ENCODE measurements around the gene ESR2. TPM values are rescaled to one million over a fixed set of nuclear protein-coding genes. Genes with fewer than 3 reads are reported as not detected.
A peak's percentile ranks its signal among the peaks of the same experiment; 100 is the strongest.

ESR2 gene
- total RNA-seq, 8 experiments from 2014 or later, result 0.31 to 2.1 (median 1.3) TPM

- ATAC-seq (replicated peaks in 6 of 8), result peak in 1 of 8 experiments; percentile 33
Measured at GRCh38 chr14:64296561-64296960, 2.4 kb upstream of the ESR2 start.

GRCh38 chr14:64294672-64295413, 672 bp upstream of the ESR2 start:
- peaks cover 0 to 3% of the 10 kb centered on the region in 2 donors for H3K4me1 ChIP-seq (replicated peaks in 1 of 2)
- H3K27ac ChIP-seq, result no peak overlapping the region
- H3K4me3 ChIP-seq, result peak overlapping the region in 1 of 5 donors; percentile 25
- 0 to 60% (median 13%) methylated on average over 1 to 6 of the region's 20 CpGs; no CpG with 5 or more reads in 4 of the 10 experiments for WGBS, 10 experiments
- in situ Hi-C loops (cut with MboI; ENCODE audit: low pct_unique_long_range_greater_than_20kb in 2 of 9, low sequenced_read_pairs in 9 of 9, unreplicated experiment in 9 of 9), result loop anchor here in 2 of 9 experiments (10.0 to 25.0 kb wide), 2 partner anchors 258 to 500 kb away; no protein-coding TSS in a partner anchor
- peak; percentile 53 to 97 (median 63) for ATAC-seq (replicated peaks in 6 of 8)

More at GRCh38 chr14:64296561-64296960, 2.4 kb upstream of the ESR2 start:
- in situ Hi-C loops (cut with MboI; ENCODE audit: low pct_unique_long_range_greater_than_20kb in 2 of 9, low sequenced_read_pairs in 9 of 9, unreplicated experiment in 9 of 9), result loop anchor here in 2 of 9 experiments (10.0 to 25.0 kb wide), 2 partner anchors 259 to 502 kb away; no protein-coding TSS in a partner anchor
- Histone ChIP-seq H3K4me1 (replicated peaks in 1 of 2) (peaks cover 0 to 3% of the 10 kb centered on the region in 2 donors), H3K4me3 (no peak overlapping the region), H3K27ac (no peak overlapping the region)

GRCh38 chr14:64292197-64292596, 2.0 kb downstream of the ESR2 start:
- in situ Hi-C loops (cut with MboI; ENCODE audit: low pct_unique_long_range_greater_than_20kb in 2 of 9, low sequenced_read_pairs in 9 of 9, unreplicated experiment in 9 of 9), result loop anchor here in 2 of 9 experiments (10.0 to 25.0 kb wide), 2 partner anchors 255 to 497 kb away; no protein-coding TSS in a partner anchor
- Histone ChIP-seq H3K27ac (no peak overlapping the region), H3K4me3 (no peak overlapping the region), H3K4me1 (replicated peaks in 1 of 2) (peaks cover 0 to 3% of the 10 kb centered on the region in 2 donors)
- ATAC-seq (replicated peaks in 6 of 8), result no peak
- WGBS, 10 experiments, result 52 to 90% (median 63%) methylated on average over 1 to 3 of the region's 3 CpGs; no CpG with 5 or more reads in 1 of the 10 experiments

GRCh38 chr14:64289571-64289970, 4.6 kb downstream of the ESR2 start:
- 71 to 100% (median 89%) methylated on average over 1 of the region's 1 CpG; no CpG with 5 or more reads in 4 of the 10 experiments for WGBS, 10 experiments
- no peak overlapping the region for H3K27ac ChIP-seq
- in situ Hi-C loops (cut with MboI; ENCODE audit: low pct_unique_long_range_greater_than_20kb in 2 of 9, low sequenced_read_pairs in 9 of 9, unreplicated experiment in 9 of 9), result loop anchor here in 1 of 9 experiments (25.0 kb wide), 1 partner anchor 252 kb away; no protein-coding TSS in a partner anchor
- H3K4me1 ChIP-seq (replicated peaks in 1 of 2), result peaks cover 0 to 3% of the 10 kb centered on the region in 2 donors
- no peak overlapping the region for H3K4me3 ChIP-seq
- ATAC-seq (replicated peaks in 6 of 8), result no peak

GRCh38 chr14:64281805-64282204, 12.4 kb downstream of the ESR2 start:
- Histone ChIP-seq H3K27ac (no peak overlapping the region), H3K4me1 (replicated peaks in 1 of 2) (no peaks in the 10 kb centered on the region), H3K4me3 (no peak overlapping the region)
- WGBS, 10 experiments, result 50 to 75% (median 65%) methylated on average over 1 to 2 of the region's 2 CpGs; no CpG with 5 or more reads in 3 of the 10 experiments
- in situ Hi-C loops (cut with MboI; ENCODE audit: low pct_unique_long_range_greater_than_20kb in 2 of 9, low sequenced_read_pairs in 9 of 9, unreplicated experiment in 9 of 9), result loop anchor here in 1 of 9 experiments (25.0 kb wide), 1 partner anchor 245 kb away; no protein-coding TSS in a partner anchor
- no peak for ATAC-seq (replicated peaks in 6 of 8)

- no peak for ATAC-seq (replicated peaks in 6 of 8)
- H3K27ac ChIP-seq, result no peak overlapping the region
- no peaks in the 10 kb centered on the region for H3K4me1 ChIP-seq (replicated peaks in 1 of 2)
- H3K4me3 ChIP-seq, result no peak overlapping the region
- 48 to 91% (median 81%) methylated on average over 3 to 15 of the region's 15 CpGs; no CpG with 5 or more reads in 1 of the 10 experiments for WGBS, 10 experiments
- in situ Hi-C loops (cut with MboI; ENCODE audit: low pct_unique_long_range_greater_than_20kb in 2 of 9, low sequenced_read_pairs in 9 of 9, unreplicated experiment in 9 of 9), result loop anchor here in 1 of 9 experiments (25.0 kb wide), 1 partner anchor 243 kb away; no protein-coding TSS in a partner anchor
Measured at GRCh38 chr14:64279704-64280668, 14.2 kb downstream of the ESR2 start.

- no peak for ATAC-seq (replicated peaks in 6 of 8)
- H3K27ac ChIP-seq, result no peak overlapping the region
- in situ Hi-C loops (cut with MboI; ENCODE audit: low pct_unique_long_range_greater_than_20kb in 2 of 9, low sequenced_read_pairs in 9 of 9, unreplicated experiment in 9 of 9), result loop anchor here in 1 of 9 experiments (25.0 kb wide), 1 partner anchor 241 kb away; no protein-coding TSS in a partner anchor
- 14 to 83% (median 50%) methylated on average over 1 to 2 of the region's 2 CpGs; no CpG with 5 or more reads in 1 of the 10 experiments for WGBS, 10 experiments
- H3K4me3 ChIP-seq, result no peak overlapping the region
- H3K4me1 ChIP-seq (replicated peaks in 1 of 2), result no peaks in the 10 kb centered on the region
Measured at GRCh38 chr14:64278458-64278857, 15.7 kb downstream of the ESR2 start.

GRCh38 chr14:64272019-64272418, 22.2 kb downstream of the ESR2 start:
- Histone ChIP-seq H3K4me3 (no peak overlapping the region), H3K4me1 (replicated peaks in 1 of 2) (no peaks in the 10 kb centered on the region), H3K27ac (no peak overlapping the region)
- in situ Hi-C loops (cut with MboI; ENCODE audit: low pct_unique_long_range_greater_than_20kb in 2 of 9, low sequenced_read_pairs in 9 of 9, unreplicated experiment in 9 of 9), result no loop called here
- ATAC-seq (replicated peaks in 6 of 8), result no peak

- H3K27ac ChIP-seq, result no peak overlapping the region
- ATAC-seq (replicated peaks in 6 of 8), result peak in 2 of 8 experiments; percentile 55 to 62
- no peak overlapping the region for H3K4me3 ChIP-seq
- in situ Hi-C loops (cut with MboI; ENCODE audit: low pct_unique_long_range_greater_than_20kb in 2 of 9, low sequenced_read_pairs in 9 of 9, unreplicated experiment in 9 of 9), result no loop called here
- 0 to 100% (median 95%) methylated on average over 1 to 2 of the region's 2 CpGs; no CpG with 5 or more reads in 3 of the 10 experiments for WGBS, 10 experiments
- H3K4me1 ChIP-seq (replicated peaks in 1 of 2), result no peaks in the 10 kb centered on the region
Measured at GRCh38 chr14:64266239-64266638, 27.9 kb downstream of the ESR2 start.

- in situ Hi-C loops (cut with MboI; ENCODE audit: low pct_unique_long_range_greater_than_20kb in 2 of 9, low sequenced_read_pairs in 9 of 9, unreplicated experiment in 9 of 9), result no loop called here
- H3K27ac ChIP-seq, result no peak overlapping the region
- 60 to 100% (median 84%) methylated on average over 1 of the region's 1 CpG; no CpG with 5 or more reads in 4 of the 10 experiments for WGBS, 10 experiments
- no peak for ATAC-seq (replicated peaks in 6 of 8)
- H3K4me3 ChIP-seq, result no peak overlapping the region
- H3K4me1 ChIP-seq (replicated peaks in 1 of 2), result no peaks in the 10 kb centered on the region
Measured at GRCh38 chr14:64265222-64265621, 28.9 kb downstream of the ESR2 start.

GRCh38 chr14:64260418-64260817, 33.8 kb downstream of the ESR2 start:
- 95 to 100% (median 100%) methylated on average over 1 to 11 of the region's 21 CpGs; no CpG with 5 or more reads in 6 of the 10 experiments for WGBS, 10 experiments
- ATAC-seq (replicated peaks in 6 of 8), result no peak
- in situ Hi-C loops (cut with MboI; ENCODE audit: low pct_unique_long_range_greater_than_20kb in 2 of 9, low sequenced_read_pairs in 9 of 9, unreplicated experiment in 9 of 9), result no loop called here

GRCh38 chr14:64255756-64256155, 38.4 kb downstream of the ESR2 start:
- Histone ChIP-seq H3K27ac (no peak overlapping the region), H3K4me1 (replicated peaks in 1 of 2) (peaks cover 2% of the 10 kb centered on the region in 2 donors), H3K4me3 (no peak overlapping the region)
- in situ Hi-C loops (cut with MboI; ENCODE audit: low pct_unique_long_range_greater_than_20kb in 2 of 9, low sequenced_read_pairs in 9 of 9, unreplicated experiment in 9 of 9), result no loop called here
- no peak for ATAC-seq (replicated peaks in 6 of 8)
- 29 to 100% (median 67%) methylated on average over 1 of the region's 1 CpG; no CpG with 5 or more reads in 5 of the 10 experiments for WGBS, 10 experiments

More at GRCh38 chr14:64260418-64260817, 33.8 kb downstream of the ESR2 start:
- Histone ChIP-seq H3K4me1 (replicated peaks in 1 of 2) (no peaks in the 10 kb centered on the region), H3K27ac (no peak overlapping the region), H3K4me3 (no peak overlapping the region)
